IPS-18c (cell line): ENCODE results near the gene RGS16.

Experiments used
- H3K4me3 ChIP-seq: 2 replicates; pipeline ENCODE4 v1.7.0; 2013; ENCODE audit warnings: low read depth, mild to moderate bottlenecking, low read length, moderate library complexity; ENCODE audit not compliant: insufficient read depth
- H3K9me3 ChIP-seq: one replicate; pipeline ENCODE4 v1.6.1; 2013; ENCODE audit warnings: mild to moderate bottlenecking, low read length, moderate library complexity; ENCODE audit not compliant: control insufficient read depth, insufficient read depth

Gene RGS16

DNA sequence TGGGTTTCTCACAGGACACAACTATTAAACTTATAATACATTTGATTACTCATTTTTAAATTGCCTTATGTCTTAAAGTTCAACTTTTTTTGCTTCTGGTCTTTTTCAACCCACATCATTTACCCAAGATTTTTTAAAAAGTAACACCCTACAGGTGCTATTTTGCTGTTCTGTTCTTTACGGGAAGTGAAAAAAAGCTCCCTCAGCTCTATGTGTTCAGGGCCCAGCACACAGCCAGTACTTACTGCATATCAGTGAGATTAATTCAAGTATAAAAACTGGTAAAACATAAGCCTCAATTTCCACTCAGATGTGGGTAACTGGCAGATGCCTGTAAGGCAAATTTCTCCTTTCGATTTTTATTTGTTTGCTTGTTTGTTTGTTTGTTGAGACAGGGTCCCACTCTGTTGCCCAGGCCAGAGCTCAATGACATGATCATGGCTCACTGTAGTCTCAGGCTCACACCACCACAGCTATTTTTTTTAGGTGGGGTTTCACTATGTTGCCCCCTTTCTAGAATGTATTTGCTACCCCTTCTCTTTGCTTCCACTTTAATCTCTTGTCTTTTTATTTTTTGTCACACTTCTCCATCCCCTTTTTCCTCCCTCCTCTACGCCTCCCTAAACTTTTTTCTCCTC lies 35.4 kb downstream of the RGS16 start:
- no peak overlapping the region for H3K4me3 ChIP-seq
- no peaks in the 10 kb centered on the region for H3K9me3 ChIP-seq

DNA sequence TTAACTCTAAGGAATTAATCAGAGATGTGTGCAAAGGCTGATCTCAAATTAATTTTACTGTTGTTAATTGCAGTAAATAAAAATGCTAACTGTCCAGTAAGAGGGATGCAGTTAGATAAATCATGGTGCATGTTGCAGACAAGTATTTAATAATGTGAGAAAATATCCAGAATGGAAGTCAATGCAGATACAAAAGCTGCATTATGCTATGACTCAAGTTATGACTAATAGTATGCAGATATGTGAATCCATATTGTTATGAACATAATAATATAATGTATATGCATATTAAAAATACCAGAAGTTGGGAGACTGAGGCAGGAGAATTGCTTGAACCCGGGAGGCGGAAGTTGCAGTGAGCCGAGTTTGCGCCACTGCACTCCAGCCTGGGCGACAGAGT lies 36.6 kb downstream of the RGS16 start:
- H3K4me3 ChIP-seq = no peak overlapping the region
- H3K9me3 ChIP-seq = no peaks in the 10 kb centered on the region

DNA sequence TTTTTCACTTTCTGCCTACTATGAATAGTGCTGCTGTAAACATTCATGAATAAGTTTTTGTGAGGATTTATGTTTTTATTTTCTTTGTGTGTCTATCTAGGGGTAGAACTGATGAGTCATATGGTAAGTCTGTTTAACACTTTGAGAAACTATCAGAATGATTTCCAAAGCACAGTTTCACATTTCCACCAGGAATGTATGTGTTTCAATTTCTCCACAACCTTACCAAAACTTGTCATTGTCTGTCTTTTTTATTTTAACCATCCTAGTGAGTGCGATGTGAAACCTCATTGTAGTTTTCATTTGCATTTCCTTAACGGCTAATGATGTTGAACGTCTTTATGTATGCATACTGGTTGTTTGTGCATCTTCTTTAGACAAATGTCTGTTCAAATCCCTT lies 38.7 kb downstream of the RGS16 start:
- Histone ChIP-seq H3K4me3 (no peak overlapping the region), H3K9me3 (no peaks in the 10 kb centered on the region)

DNA sequence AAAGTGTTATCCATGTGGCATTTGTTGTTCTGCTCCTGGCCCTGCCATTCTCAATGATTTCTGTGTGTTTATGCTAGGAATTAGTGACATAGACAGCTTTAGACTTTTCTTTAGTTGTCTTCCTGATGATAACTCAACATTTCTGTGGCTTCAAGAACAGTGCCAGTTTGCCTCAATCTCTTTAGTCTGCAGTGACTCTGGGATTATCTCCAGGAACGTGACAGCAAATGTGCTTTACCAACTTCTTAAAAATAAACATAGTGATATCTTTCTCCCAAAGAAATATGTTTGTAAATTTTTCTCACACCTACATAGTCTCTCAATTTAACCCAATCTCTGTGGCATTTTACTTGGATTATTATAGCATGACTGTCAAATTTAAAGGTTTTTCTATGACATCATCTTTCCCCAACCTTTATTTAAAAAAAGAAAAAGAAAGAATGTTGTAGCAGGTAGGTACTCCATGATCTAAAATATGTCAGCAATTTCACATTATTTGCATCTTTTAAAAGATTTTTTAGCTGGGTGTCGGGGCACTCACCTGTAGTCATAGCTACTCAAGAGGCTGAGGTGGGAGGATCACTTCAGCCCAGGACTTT lies 39.7 kb downstream of the RGS16 start:
- Histone ChIP-seq H3K9me3 (no peaks in the 10 kb centered on the region), H3K4me3 (no peak overlapping the region)

DNA sequence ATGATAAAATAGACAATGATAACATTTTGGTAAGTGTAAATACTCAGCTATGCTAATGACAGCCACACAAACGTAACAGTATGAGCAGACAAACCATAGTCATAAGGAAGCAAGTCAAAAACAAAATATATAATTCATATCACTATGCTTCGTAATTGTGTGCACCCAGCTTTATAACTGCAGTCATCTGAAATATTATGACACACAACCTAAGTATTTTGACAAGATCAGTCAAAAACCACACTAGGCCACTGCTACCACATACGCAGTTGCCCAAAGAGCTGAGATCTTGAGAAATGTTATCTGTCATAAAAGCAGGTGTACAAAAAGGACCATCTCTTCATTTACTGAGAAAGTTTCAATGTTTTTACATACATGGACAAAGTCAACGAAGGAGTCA lies 41.1 kb downstream of the RGS16 start:
- H3K4me3 ChIP-seq = no peak overlapping the region
- no peaks in the 10 kb centered on the region for H3K9me3 ChIP-seq

DNA sequence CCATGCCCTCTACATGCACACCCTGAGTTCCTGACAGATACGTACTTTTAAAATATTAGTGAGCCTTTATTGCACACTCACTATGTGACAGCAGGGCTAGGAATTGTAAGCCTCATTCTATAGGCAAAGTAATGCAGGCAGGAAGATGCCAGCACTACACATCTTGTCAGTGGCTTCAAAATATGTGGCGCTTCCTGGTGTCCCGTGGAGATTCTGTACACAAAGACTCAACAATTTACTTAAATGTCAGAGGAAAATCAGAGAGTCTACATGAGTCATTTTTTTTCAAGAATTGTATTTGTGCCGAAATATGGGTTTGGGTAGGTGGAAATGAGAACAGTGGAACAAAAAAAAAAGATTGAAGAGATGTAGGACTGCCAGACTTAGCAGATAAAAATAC lies 42.7 kb downstream of the RGS16 start:
- no peaks in the 10 kb centered on the region for H3K9me3 ChIP-seq
- H3K4me3 ChIP-seq = no peak overlapping the region

DNA sequence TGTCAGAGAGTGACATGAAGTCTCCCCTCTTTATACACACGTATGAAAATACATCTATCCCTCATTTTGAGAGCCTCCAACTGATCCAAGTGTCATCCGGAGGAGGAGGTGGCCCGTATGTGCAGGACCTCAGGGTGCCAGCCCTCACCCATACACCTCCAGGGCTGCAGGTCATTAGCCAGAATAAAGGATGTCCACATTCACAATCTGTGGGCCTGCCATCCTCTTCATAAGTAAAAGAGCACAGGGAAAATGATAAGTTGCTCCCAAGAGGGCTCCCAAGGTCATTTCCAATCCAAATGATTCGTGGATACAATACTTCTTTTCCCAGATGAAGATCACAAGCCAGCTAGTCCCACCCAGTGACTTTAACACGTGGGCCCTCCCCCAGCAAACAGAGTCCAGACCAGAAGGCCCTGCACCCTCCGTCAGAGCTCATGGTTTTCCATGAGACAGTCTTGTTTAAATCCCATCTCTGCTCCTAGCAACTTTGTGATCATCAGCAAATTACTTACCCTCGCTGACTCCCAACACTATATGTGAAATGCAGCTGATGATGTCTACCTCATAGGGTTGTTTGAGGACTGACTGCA lies 43.7 kb downstream of the RGS16 start:
- no peak overlapping the region for H3K4me3 ChIP-seq
- no peaks in the 10 kb centered on the region for H3K9me3 ChIP-seq

DNA sequence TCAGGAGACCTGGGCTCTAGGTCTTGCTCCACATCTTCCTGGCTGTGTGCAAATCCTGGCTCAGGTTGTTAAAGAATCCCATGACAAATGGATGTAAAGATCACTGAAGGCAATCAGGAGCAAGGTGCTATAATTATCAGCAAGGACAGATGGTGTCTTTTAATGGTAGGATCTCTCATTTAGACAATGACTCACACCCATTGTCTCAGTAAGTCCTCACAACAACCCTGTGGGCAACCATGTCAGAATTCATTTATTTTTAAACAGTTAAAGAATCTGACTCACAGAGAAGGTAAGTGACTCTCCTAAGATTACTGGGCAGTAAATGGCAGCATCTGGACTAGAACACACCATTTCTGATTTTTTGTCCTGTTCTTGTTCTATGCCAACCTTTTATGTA lies 47.9 kb downstream of the RGS16 start:
- H3K9me3 ChIP-seq = no peaks in the 10 kb centered on the region
- no peak overlapping the region for H3K4me3 ChIP-seq

DNA sequence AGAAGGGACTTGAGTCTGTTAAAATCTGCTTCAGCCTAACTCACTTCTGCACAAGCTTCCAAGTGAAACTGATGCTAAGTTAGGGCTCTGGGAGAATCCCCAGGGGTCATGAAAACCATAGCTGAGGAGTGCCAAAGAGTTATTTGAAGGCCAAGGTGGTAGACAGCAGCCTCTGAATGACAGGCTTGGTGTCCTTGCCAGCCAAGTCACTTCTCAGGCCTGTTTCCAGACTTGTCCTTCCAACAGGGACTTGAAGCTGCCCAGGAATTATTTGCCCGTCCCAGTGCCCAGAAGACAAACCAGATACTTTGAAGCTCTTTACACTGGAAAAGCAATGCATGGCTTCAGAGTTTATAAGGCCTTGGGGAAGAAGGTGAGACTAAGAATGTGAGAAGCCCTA lies 48.7 kb downstream of the RGS16 start:
- Histone ChIP-seq H3K4me3 (no peak overlapping the region), H3K9me3 (no peaks in the 10 kb centered on the region)

DNA sequence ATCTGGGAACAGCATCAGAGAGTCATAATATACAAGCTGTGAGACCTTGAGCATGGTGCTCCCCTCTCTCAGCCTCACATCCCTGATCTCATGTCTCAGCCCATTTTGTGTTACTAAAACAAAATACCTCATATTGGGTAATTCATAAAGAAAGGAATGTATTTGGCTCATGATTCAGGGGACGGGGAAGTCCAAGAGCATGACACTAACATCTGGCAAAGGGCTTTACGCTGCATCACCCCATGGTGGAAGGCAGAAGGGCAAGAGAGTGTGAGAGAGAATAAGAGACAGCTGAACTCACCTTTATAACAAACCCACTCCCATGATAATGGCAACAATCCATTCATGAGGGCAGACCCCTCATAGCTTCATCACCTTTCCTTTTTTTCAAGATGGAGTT lies 51.7 kb downstream of the RGS16 start:
- Histone ChIP-seq H3K4me3 (no peak overlapping the region), H3K9me3 (no peaks in the 10 kb centered on the region)

DNA sequence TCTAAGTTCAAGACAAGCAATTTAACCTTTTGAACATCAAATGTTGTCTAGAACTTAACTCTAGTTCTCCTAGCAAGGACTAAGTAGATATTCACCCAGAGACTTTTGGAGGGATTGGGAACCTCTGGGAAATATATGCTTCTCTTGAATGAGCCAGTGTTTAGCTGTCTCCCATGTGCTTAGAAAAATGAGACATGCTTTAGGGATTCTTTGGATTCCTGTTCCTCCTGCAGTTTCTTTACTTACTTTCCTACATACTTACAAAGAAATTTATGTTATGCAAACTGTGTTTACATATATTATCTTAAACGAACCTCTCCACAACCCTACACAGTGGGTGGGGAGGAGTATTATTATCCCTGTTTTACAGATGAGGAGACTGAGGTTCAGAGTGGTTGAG lies 54.4 kb downstream of the RGS16 start:
- Histone ChIP-seq H3K4me3 (no peak overlapping the region), H3K9me3 (no peaks in the 10 kb centered on the region)

DNA sequence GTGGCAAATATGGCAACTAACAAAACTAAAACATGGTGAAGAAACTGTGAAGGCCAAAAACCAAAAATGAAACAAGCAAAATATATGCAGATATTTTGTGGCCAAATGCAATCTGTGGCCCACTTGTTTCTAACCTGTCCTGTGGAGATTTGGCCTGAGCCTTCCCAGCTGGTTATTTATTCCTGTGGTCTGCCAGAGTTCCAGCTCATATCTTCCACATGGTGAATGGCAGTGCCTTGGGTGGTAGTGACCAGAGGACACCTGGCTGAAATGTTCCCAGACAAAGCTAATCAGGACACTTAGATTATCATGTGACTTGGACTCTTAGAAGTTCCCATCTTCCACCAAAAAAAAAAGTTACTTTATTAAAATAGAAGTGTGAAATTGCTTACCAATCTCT lies 54.8 kb downstream of the RGS16 start:
- Histone ChIP-seq H3K4me3 (no peak overlapping the region), H3K9me3 (no peaks in the 10 kb centered on the region)
